ENCODE data around the gene ZNF148.

DNA sequence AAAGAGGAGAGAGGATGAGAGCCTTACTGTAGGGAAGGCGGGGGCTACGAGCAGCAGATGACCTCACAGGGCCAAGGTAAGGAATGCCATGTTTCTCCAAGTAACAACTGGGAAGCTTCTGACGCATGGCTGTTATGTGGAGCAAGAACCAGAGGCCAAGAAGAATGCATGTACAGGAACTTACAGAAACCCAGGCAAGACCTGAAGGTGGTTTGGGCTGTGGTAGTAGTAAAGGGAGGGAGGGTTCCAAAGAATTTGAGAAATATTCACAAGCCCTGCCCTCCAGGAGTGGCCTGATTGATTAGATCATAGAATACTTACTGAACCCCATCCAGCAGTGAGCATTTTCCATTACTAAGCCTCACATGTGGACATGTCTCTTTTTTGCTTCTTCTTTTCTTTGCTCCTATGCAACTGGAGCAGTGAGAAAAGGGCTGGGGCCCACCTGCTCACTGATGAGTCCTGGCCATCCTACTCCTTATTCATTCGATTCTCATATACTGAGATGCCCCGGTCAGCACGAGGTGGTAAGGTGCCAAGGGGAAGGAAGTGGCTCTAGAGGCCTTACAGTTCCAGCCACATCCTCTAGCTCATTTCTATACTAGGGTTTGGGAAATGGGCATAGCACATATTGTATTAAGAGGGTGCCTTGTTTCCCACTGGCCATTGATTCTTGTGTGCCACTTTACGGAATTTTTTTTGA is 154.2 kb downstream of the ZNF148 start:
- TF ChIP-seq, protein P1, sequence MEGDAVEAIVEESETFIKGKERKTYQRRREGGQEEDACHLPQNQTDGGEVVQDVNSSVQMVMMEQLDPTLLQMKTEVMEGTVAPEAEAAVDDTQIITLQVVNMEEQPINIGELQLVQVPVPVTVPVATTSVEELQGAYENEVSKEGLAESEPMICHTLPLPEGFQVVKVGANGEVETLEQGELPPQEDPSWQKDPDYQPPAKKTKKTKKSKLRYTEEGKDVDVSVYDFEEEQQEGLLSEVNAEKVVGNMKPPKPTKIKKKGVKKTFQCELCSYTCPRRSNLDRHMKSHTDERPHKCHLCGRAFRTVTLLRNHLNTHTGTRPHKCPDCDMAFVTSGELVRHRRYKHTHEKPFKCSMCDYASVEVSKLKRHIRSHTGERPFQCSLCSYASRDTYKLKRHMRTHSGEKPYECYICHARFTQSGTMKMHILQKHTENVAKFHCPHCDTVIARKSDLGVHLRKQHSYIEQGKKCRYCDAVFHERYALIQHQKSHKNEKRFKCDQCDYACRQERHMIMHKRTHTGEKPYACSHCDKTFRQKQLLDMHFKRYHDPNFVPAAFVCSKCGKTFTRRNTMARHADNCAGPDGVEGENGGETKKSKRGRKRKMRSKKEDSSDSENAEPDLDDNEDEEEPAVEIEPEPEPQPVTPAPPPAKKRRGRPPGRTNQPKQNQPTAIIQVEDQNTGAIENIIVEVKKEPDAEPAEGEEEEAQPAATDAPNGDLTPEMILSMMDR (IDR thresholded peaks at IDR 0.05): no peak
- TF ChIP-seq EP300 (IDR thresholded peaks at IDR 0.05): no peak
- no peak for TF ChIP-seq POLR2A (IDR thresholded peaks at IDR 0.05)
- no peak for TF ChIP-seq POLR2AphosphoS5 (IDR thresholded peaks at IDR 0.05)

Data from stomach (tissue), 4 donors.